GM21576 (cell line): ENCODE results near the gene PPP2R2C.

Source experiments
- ATAC-seq: cut with Tn5 transposase; IDR thresholded peaks from one replicate; pipeline ENCODE4 v1.9.1; 2021; ENCODE audit warnings: mild to moderate bottlenecking, moderate library complexity; ENCODE audit not compliant: unreplicated experiment

PPP2R2C gene

DNA sequence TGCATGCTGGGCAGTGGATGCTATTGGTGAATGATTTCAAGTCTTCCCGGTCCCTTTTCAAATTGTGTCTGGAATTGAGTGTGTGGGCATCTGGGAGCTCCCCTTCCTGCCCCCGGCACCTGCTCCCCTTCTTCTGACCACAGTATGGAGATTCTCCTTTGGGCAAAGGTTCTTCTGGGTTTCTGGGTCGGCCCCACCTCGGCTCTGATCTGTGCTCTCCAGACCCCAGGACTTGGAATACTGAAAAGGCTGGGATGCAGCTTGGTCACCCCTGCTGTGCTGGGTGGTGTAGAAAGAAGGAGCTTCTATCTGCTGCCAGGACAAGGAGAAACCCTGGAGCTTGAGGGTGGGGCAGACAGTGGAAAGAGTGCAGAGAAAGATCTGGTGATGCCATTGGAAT is 124.0 kb downstream of the PPP2R2C start:
- ATAC-seq = no peak

DNA sequence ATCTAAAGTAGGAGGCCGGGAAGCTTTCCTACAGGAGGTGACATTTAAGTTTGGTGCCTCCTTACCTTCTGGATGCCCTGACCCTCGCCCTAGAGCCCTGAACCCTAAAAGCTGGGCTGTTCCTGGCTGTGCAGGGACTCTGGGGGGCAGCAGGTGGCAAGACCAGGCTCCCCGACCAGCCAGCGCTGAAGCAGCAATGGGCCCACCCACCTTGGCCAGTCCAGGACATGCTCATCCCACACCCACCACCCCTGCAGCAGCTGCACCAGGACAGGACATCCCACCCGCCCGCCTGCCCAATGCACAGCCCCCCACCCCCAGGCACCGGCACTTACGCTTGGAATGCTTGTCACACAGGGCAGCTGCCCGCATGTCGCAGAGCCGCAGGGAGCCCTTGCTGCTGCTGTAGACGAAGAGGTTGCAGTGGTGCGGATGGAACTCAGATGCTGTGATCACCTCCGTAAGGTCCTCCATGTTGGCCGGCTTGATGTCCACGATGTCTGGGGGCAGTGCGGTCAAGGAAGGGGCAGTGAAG is 124.8 kb downstream of the PPP2R2C start:
- ATAC-seq = no peak

DNA sequence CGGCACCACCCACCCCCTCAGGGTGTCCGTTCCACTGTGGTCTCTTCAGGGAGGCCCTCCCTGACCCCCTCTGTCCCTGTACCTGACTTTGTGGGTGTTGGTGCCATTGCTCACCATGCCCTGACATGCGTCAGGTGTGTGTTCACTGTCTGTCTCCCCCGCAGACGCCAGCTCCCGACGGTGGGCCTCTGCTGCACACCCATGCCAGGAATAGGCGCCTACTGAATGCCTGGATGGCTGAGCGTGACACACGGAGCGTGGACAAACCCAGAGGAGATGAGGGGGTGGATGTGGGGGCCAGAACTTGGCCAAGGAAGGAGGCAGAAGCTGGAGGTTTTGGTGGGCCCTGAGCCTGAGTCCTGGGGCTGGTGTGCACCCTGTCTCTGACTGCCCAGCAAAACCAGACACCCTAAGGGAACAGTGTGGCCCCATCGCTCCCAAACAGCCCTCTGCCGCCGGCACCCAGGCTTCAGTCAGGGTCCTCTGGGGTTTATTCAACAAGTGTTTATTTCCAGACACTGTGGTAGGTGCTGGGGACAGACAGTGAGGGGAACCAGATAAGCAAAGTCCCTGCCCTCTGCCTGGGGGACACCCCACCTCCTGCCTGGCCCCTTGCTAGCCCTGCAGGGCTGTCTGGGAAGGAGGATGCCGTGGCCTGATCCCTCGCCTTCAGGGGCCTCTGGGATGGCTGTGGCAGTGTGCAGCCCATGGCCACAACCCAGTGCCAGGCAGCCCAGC is 125.9 kb downstream of the PPP2R2C start:
- no peak for ATAC-seq

DNA sequence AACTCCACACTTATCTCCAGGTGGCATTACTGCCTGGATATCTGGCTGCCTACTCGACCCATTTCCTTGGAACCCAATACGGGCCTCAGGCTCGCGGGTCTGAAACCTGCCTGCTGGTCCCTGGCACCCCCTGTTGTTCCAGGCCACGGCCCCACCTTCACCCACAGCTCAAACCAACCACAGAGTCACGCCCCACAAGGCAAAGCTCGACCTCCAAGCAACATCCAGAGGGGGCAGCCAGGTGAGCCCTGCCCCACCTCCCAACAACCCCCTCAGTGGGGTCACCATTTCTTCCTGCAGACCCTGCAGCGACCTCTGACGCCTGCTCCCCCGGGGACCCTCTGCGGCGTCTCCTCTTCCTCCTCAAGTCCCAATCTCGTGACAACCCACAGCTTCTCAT is 126.5 kb downstream of the PPP2R2C start:
- no peak for ATAC-seq

DNA sequence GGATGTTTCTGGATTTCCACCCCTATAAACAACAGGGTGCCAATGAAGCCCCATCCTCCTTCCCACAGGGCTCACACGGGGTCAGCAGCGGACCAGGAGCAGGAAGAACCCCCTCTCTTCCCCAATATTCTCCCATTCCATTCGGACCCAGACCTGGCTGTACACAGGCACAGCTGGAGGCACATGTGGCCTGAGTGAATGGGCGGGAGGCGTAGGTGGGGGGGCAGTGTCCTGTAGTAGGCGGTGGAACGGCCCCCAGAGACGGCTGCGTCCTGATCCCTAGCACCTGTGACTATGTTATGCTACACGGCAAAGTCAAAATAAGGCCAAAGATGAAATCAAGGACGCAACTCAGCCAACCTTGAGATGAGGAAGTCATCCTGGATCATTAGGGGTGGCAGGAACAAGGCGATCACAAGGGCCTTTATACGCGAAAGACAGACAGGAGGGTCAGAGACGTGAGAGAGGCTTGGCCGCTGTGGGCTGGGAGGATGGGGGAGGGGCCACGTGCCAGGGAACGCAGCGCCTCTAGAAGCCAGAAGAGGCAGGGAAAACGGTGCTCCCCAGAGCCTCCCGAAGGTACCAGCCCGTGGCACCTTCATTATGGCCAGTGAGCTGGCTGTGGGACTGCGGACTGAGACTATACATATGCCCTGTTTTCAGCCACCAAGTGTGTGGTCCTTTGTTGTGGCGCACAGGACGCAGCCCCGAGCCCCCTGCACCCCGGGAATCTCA is 127.2 kb downstream of the PPP2R2C start:
- no peak for ATAC-seq

DNA sequence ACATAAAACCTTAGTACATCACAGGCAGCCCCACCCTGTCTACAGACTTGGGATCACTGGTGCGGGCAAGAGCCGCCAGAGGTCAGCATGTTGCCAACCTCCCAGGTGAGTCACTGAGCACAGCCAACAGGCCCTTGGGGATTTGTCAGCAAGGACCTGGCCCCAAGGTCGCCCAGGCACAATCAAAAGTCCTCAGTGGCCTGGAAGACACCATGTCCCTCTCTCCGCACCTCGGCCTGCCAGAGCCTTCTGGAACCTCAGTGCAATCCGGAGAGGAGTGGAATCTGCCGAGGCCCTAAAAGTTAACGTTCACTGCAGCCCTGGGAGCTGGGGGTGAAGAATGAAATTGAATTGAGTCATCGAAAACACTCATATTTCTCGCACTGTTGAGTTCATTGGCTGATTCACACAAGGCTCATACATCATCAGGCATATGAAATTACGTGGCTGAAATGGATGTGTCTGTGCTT is 128.4 kb downstream of the PPP2R2C start:
- no peak for ATAC-seq

DNA sequence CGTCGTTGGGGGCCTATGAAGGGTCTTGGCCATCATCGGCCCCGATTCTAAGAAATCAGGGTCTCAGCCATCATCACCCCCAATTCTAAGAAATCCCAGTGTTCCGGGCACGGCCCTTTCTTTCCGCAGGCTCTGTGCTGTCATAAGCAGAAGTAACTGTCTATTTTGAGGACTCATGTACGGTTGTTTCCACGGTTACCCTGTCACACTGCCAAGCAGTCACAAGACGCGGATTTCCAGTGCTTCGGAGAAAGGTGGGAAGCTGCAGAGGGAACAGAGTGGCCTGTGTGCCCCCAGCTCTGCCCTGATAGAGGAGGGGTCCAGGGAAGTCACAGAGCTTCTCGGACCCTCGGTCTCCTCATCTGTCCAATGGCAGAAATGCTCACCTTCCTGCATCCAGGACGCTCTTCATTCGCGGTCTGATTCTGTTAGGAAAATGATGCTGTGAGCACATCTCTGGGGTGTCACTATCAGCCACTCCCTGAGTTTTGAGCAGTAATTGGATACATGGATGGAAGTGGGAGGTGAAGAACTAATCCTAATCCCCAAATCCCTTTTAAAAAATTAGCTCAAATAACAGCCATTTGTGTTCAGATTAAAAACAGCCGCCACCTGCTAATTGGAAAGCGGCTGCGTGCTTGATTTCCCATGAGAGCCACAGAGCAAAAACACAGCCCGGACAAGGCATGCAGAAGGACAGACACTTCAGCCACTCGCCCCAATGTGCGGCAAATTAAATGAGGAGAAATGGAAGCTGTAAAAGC is 129.7 kb downstream of the PPP2R2C start:
- no peak for ATAC-seq

DNA sequence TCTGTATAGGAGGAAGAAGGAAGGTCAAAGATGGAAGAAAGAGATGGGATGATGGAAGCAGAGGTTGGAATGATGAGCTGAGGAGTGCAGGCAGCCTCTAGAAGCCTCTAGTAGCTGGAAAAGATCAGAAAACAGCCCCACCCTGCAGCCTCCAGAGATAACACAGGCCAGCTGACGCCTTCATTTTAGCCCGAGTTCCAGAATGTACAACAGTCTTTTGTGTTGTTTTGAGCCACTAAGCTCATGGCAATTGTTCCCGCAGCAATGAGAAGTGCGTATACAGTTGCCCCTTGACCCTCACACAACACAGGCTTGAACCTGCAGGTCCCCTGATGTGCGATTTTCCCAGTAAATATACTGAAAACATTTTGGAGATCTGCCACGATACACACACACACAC is 130.7 kb downstream of the PPP2R2C start:
- no peak for ATAC-seq

DNA sequence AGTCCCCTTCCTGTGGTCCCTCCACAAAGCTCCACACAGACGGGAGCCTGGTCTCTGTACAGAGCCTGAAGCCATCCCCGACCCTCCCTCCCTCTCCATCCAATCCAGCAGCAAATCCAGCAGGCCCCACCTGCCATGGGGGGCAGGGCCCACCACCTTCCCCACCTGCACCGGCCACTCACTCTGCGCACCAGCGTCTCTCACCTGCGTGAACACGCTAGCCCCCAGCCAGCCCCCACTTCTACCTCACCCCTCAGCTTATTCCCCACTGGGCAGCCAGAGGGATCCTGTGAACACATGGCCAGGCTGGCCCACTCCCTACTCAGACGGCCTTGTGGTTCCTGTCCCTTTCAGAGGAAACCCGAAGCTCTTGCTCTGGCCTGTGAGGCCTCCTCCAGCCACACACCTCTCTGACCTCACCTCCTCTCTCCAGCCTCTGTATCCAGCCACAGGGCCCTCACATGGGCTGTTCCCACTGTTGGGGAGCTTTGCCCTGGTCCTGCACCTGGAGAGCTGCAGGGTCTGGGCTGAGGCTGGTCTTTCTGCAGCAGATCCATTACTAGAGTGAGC is 131.9 kb downstream of the PPP2R2C start:
- no peak for ATAC-seq

DNA sequence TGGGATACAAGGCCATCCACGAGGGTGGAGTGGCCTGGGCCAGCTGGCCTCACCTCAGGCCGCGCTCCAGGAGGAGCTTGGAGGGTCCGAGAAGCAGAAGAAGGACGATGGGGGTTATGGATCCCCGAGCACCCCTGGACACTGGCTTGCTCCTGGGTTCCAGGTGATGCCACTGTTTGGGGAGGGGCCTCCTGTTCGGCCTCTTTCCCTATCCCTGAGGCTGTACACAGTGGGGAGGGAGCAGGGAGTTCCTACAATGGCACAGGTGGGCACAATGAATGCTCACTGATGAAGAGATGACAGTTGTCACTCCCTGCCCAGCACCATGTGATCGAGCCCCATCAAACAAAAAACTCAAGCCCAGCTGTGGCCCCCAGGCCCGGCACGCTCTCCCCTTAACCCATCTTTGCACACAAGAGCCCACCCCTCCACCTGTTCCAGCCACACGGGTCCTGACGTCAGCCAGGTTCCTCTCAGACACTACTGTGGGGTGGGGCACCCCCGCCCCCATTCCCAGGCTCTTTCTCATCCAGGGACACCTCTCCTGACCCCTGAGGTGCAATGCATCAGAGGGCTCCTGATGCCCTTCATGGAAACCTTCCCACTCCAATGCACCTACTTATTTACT is 132.5 kb downstream of the PPP2R2C start:
- ATAC-seq = no peak

DNA sequence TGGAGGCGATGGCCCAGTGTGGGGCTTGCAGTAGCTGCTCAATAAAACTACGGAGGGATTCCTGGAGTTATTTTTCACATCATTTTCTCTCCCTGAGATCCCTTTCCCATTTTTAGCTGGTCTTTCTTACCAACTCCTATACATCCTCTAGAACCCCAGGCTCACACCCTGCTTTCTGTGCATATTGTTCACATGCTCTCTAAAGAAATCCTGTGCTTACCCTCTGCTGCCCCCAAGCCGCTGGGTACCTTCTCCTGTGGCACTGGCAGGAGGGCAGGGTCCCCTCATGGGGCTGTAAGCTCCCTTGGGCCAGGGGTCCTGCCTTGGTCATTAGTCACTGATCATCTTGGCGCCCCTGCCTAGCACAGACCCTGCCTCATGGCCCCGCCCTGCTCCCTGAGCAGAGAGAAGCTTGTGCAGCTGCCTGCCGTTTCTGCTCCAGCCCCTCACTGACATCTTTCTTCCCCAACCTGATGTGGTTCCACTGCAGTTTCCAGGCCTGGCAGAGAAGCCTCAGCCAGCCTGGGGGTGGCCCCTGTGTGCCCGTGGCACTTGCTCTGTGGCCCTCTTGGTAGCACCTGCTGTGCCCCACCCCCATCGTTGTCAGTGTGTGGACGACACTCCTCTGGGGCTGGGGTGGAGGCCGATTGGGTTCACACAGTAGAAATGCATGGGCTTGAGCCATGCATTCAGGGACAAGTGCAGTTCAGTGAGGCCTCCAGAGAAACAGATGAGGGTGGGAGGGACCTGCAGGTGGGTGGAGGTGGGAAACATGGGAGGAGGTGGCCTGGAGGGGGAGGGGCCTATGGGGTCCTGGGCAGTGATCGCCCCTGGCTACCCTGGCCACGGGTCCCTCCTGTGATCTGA is 133.2 kb downstream of the PPP2R2C start:
- ATAC-seq = no peak

DNA sequence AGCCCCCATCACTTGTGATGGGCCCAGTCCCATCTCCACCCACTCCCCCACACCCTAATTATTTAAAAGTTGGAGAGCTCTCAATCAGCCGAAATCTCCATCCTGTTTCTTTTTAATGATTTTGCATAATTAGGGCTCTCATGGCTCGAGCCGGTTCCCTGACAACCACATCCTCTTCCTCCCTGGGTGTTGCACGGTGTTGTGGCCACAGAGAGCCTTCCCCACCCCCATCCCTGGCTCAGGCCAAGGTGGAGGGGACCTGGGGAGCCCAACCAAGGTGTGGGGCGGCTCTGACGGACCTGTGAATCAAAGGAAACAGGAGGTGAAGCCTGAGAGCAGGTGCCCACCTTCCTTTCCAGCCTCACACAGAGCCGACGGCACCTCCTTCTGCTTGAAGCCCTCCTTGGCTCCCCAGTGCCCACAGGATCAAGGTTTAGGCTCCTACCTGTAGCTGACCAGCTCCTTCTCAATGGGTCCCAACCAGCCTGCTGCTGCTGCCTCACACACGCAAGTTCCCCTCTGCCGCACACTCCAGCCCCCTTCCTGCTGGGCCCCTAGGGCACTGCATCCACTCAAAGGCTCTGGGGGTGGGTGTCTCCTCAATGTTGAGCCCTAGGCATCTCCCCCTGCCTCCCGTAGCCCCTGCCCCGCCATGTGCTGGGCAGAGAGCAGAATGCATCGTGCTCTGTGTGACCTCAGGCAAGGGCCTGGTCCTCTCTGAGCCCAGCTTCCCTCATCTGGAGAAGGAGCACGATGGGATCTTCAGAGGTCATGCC is 134.1 kb downstream of the PPP2R2C start:
- ATAC-seq = no peak

DNA sequence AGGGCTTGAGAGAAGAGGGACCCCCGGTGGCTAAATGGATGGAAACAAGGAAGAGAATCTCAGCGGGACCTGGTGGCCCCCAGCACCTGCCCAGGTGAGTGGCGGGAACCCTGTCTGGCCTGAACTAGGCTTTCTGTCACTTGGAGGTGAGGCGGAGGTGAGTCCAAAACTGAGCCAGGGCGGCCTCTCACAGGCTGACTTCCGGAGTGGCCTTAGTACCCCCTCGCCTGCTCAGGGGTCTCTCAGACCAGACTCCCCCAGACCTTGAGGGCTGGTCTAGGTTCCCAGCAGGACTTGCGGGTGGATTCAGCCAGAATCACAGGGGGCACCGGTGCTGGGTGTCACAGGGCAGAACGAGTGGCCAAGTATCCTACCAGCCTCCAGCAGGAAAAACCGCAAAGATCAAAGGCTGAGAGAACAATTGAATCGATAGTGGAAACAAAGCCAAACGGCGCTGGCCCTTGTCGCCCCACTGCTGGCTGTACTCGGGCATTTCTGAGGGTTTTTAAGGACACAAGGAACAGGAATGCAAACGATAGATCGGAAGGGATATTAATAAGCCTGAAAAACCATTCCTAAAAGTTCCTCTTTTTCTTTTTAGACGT is 135.0 kb downstream of the PPP2R2C start:
- no peak for ATAC-seq

DNA sequence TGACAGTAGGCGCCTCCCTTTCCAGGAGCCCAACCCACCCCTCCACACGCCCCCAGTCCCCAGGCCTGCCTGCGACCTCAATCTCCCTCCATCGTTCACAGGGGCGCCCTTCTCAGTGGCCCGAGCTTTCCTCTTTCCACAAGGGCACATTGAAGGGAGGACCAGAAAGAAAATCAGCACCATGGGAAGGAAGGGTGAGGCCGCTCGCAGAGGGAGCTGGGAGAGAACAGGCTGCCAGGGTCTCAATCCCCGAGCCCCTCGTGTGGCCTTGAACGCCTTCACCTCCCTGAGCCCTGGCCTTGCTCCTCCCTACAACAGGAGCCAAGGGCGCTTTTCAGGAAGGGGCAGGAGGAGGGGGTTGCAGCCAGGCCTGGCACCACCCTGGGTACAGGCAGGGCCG is 136.2 kb downstream of the PPP2R2C start:
- ATAC-seq = no peak

DNA sequence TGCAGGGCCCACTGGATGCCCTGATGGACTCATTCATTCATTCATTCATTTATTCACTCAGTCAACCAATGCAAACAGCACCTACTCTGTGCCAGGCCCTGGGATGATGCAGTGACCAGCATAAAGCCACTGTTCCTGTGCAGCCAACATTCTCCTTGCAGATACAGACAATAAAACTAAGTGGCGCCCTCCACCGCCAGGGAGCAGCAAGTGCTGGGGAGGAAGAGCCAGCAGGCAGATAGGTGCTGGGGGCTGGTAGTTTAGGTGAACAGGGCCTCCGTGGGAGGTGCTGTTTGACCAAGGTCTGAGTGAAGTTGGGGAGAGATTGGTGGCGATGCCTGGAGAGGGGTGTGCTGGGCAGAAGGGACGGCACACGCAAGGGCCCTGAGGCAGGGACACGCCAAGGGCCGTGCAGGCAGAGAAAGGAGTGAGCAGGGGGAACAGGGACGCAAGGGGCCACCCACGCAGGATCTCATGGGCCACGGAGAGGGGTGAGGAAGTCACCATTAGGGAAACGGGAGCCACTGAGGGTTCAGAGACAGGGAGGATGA is 137.3 kb downstream of the PPP2R2C start:
- no peak for ATAC-seq

DNA sequence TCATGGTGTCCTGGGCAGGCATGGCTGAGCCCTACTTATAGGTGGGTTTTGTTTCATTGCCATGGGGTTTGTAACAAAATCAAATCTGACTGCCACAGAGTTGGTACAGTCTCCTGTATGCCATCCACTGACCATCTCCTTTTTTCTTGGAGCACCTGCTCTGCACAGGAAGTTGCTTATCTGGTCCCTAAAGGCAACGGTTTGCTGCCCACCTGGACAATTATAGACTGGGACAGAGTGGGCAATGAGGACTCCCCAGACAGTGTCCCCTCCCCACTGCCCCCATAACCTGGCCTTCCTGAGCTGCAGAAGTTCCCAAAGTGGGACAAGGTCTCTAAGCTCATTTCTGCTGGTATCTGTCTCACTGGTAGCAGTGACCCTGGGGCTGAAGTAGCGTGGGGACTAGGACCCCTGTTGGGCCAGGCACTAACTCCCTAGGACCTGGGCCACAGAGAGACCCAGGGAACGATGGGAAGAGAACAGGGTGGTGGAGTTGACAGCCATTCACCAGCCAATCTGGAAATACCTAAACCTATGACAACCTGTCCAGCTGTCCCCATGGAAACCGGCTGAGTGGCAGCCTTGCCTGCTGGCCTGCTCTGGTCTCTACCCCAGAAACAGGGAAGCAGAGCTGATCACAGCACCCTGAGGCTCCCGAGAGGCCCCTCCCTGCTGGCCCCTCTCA is 138.1 kb downstream of the PPP2R2C start:
- no peak for ATAC-seq

DNA sequence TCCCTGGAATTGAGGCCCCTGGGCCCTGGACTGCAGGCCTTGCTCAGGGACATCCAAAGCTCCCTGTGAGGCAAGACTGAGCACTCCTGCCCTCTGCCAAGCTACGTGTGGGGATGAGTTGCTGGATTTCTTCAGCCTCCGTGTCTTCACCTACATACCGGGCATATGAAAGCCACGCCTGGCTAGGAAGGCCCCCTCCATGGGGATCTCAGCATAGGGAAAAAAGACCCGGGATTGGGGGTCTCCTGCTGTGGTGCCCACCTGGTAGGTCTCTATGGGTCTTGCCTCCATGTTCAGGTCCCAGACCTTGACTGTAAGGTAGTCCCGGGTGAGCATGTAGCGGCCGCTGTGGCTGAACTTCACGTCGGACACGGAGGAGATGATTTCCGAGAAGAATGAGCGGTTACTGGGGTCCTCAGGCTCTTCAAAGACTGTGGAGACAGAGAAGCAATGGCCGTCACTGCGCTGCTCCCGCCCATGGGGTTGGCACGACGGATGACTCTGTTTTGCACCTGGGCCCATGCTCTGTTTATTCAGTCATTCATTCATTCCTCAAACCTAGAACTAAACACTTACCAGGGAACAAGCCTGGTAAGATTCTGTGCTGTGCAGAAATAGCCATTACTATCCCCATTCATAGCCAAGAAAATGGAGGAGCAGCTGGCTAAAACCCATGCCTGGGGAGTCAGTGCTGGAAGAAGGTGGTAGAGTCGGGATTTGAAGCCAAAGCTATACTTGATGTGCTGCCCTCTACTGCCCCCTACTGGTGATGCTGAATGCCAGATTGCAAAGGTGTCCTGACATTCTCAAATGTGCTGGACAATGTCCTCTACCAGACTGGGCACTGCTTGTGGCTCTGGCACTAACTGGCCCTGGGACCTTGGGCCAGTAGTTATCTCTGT is 138.9 kb downstream of the PPP2R2C start:
- no peak for ATAC-seq
